Testis (tissue), 3 donors: ENCODE measurements around the gene CDC27. TPM values are rescaled to one million over a fixed set of nuclear protein-coding genes. Genes with fewer than 3 reads are reported as not detected.
"Not testable (repeated sequence)": the region's sequence is repeated elsewhere in the genome, so short reads cannot be mapped to it uniquely, and the experiment has no call there.

Source experiments
- DNase-seq: peaks from one replicate; pipeline ENCODE4 v3.0.0-alpha.2; 2019
- H3K27ac ChIP-seq, 2 donors: fragments of 200-600 bp; sonication (generic); one replicate each; pipeline ENCODE4 v1.5.1; 2019
- H3K27me3 ChIP-seq: fragments of 200-600 bp; sonication (generic); one replicate; pipeline ENCODE4 v1.5.1; 2019
- H3K36me3 ChIP-seq: fragments of 200-600 bp; sonication (generic); one replicate; pipeline ENCODE4 v1.5.1; 2017; ENCODE audit warnings: low read depth; ENCODE audit errors: missing control alignments
- H3K4me1 ChIP-seq: fragments of 200-600 bp; sonication (generic); one replicate; pipeline ENCODE4 v1.5.1; 2019
- H3K4me3 ChIP-seq, 2 donors: fragments of 200-600 bp; sonication (generic); one replicate each; pipeline ENCODE4 v1.5.1; 2017 to 2019
- H3K9me3 ChIP-seq: fragments of 200-600 bp; sonication (generic); one replicate; pipeline ENCODE4 v1.5.1; 2017
- POLR2A ChIP-seq: fragments of 450-650 bp; IDR thresholded peaks from one replicate; pipeline ENCODE4 v1.6.1; 2017; ENCODE audit warnings: antibody characterized with exemption, mild to moderate bottlenecking, moderate library complexity
- WGBS, 2 donors: methylation state at CpG; one replicate each; pipeline ENCODE4 v1.1.5; 2018; 5-methylcytosine and 5-hydroxymethylcytosine counted together
- intact Hi-C: fragments of 100-400 bp; cut with DNase I; formaldehyde crosslinking; loops from one replicate; pipeline ENCODE4 v1.15.1; 2023; ENCODE audit warnings: low total_unique reads
- polyA plus RNA-seq: library from polyadenylated mRNA; stranded (reverse); fragments of 350-450 nt; fragmentation: Illumina TruSeq; extraction: RNeasy Lipid Tissue Mini Kit (QIAGEN cat#74804); gene quantifications from one replicate; pipeline ENCODE4 v1.2.3, GENCODE V29; 2014; ENCODE audit warnings: low read depth, low replicate concordance; ENCODE audit not compliant: insufficient read depth
- total RNA-seq, 2 donors: library from RNA; depleted of rRNA; stranded (reverse); fragments of >200 nt; gene quantifications; one replicate each; pipeline ENCODE4 v1.2.3, GENCODE V29; 2016
- TF ChIP-seq, protein P1 (sequence below), 3 experiments: fragments of 450-650 bp in 2 of 3; fragments of 200-600 bp in 1 of 3; sonication (generic) in 1 of 3; IDR thresholded peaks; one replicate each; pipeline ENCODE4 v1.5.1; 2016 to 2019; ENCODE audit warnings: antibody characterized with exemption in 3 of 3, mild to moderate bottlenecking in 2 of 3, moderate library complexity in 1 of 3

The CDC27 gene
- total and polyA plus RNA-seq, 3 donors from 2014 or later, result 74.6 to 99.8 (median 85.8) TPM

DNA sequence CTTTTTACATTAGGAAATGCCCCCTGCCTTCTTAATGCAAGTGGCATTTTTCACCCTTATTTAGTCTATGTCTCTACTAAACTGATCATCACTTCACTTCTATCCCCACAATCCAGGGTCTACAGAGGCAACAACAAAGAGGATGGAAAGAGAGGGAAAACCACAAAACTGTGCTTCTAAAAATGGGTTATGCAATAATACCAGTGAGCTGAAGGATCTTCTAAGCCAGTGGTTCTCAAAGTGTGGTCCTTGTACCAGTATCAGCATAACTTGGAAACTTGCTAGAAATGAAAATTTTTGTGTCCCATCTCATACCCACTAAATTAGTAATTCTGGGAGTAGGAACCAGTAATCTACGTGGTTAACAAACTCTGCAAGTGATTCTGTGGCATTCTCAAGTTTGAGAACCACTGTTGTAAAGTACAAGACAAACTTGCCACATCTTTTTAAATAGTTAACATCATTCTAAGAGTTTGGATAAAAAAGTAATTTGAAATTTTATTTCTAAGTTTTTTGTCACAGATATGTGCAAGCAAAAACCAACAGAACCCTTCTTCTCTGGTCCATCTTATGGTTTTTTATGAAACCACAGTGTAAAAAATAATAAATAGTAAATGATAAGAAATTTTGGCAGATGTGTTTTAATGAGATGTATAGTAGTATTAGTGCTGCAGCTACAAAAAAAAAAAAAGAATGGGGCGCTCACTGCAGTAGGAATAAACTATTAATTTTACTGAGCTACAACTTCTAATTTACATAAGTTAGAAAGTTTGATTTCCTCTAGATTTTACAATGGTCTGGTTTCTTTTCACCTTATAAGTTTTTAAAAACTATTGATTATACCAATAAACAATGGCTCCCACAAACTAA, 16.2 kb downstream of the CDC27 start:
- H3K27ac ChIP-seq, result no peak overlapping the region
- 91 to 95% methylated on average over 2 of the region's 2 CpGs for WGBS, 2 donors

DNA sequence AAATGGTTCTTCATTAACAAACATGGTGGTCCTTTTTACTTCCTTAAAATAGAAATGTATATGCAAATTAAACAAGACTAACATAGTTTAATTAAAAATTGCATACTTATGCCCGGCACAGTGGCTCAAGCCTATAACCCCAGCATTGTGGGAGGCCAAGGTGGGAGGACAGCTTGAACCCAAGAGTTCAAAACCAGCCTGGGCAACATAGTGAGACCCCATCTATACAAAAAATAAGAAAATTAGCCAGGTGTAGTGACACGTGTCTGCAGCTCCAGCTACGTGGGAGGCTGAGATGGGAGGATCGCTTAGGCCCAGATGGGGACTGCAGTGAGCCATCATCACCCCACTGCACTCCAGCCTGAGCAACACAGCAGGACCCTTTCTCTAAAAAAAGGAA, 18.4 kb downstream of the CDC27 start:
- 83 to 92% methylated on average over 4 of the region's 4 CpGs for WGBS, 2 donors
- no peaks in the 10 kb centered on the region for H3K27me3 ChIP-seq
- intact Hi-C loops, result no loop called here
- no peak overlapping the region for H3K27ac ChIP-seq
- no peaks in the 10 kb centered on the region for H3K4me1 ChIP-seq
- DNase-seq, result no peak
- TF ChIP-seq, protein P1, sequence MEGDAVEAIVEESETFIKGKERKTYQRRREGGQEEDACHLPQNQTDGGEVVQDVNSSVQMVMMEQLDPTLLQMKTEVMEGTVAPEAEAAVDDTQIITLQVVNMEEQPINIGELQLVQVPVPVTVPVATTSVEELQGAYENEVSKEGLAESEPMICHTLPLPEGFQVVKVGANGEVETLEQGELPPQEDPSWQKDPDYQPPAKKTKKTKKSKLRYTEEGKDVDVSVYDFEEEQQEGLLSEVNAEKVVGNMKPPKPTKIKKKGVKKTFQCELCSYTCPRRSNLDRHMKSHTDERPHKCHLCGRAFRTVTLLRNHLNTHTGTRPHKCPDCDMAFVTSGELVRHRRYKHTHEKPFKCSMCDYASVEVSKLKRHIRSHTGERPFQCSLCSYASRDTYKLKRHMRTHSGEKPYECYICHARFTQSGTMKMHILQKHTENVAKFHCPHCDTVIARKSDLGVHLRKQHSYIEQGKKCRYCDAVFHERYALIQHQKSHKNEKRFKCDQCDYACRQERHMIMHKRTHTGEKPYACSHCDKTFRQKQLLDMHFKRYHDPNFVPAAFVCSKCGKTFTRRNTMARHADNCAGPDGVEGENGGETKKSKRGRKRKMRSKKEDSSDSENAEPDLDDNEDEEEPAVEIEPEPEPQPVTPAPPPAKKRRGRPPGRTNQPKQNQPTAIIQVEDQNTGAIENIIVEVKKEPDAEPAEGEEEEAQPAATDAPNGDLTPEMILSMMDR (IDR thresholded peaks at IDR 0.05), result no peak
- no peak for TF ChIP-seq POLR2A
- H3K9me3 ChIP-seq, result no peaks in the 10 kb centered on the region
- no peaks in the 10 kb centered on the region for H3K36me3 ChIP-seq
- no peak overlapping the region for H3K4me3 ChIP-seq

More for the DNA sequence above, 16.2 kb downstream of the CDC27 start:
- no peak for TF ChIP-seq POLR2A
- TF ChIP-seq, protein P1 (IDR thresholded peaks at IDR 0.05), result no peak
- Histone ChIP-seq H3K9me3 (no peaks in the 10 kb centered on the region), H3K36me3 (no peaks in the 10 kb centered on the region), H3K27me3 (no peaks in the 10 kb centered on the region), H3K4me1 (peaks cover 3% of the 10 kb centered on the region), H3K4me3 (no peak overlapping the region)
- intact Hi-C loops, result no loop called here
- DNase-seq, result no peak

DNA sequence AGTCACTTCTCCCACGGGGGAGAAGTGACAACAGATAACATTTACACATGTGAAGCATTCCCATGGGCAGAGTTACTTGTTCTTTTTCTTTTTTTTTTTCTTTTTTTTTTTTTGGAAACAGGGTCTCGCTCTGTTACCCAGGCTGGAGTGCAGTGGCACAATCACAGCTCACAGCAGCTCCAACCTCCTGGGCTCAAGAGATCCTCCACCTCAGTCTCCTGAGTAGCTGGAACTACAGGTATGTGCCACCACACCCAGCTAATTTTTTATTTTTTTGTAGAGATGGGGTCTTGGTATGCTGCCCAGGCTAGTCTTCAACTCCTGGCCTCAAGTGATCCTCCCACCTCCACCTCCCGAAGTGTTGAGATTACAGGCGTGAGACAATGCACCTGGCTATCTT, 20.2 kb downstream of the CDC27 start:
- H3K4me3 ChIP-seq, intact Hi-C loops, H3K27me3 ChIP-seq, DNase-seq, H3K27ac ChIP-seq, H3K36me3 ChIP-seq, H3K4me1 ChIP-seq, H3K9me3 ChIP-seq: not testable (repeated sequence)
- 82 to 84% methylated on average over 4 of the region's 4 CpGs for WGBS, 2 donors

DNA sequence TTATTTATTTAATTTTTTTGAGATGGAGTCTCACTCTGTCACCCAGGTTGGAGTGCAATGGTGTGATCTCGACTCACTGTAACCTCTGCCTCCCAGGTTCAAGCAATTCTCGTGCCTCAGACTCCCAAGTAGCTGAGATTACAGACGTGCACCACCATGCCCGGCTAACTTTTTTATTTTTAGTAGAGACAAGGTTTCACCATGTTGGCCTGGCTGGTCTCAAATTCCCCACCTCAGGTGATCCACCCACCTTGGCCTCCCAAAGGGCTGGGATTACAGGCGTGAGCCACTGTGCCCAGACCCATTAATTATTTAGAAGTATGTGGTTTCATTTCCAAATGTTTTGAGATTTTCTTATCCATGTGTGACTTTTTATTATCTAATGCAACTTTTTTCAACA, 22.2 kb downstream of the CDC27 start:
- intact Hi-C loops, DNase-seq, H3K4me3 ChIP-seq, H3K27ac ChIP-seq, H3K27me3 ChIP-seq, H3K9me3 ChIP-seq, H3K36me3 ChIP-seq, H3K4me1 ChIP-seq: not testable (repeated sequence)
- WGBS, 2 donors, result 88 to 93% methylated on average over 5 of the region's 5 CpGs

DNA sequence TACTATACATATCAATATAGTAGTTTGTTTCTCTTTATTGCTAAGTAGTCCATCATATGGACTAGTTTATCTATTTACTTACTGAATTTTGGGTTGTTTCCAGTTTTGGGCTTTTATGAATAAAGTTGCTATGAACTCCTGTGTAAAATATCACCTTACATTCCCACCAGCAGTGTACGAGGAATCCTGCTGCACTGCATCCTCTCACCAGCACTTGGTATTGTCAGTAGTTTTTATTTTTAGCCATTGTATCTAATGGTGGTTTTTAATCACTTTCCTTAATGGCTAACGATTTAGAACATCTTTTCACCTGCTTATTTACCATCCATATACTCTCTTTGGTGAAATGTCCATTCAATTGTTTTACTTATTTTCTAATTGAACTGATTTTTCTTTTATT, 24.0 kb downstream of the CDC27 start:
- intact Hi-C loops, result no loop called here

More for the DNA sequence above, 24.0 kb downstream of the CDC27 start:
- DNase-seq, result no peak
- Histone ChIP-seq H3K4me1 (no peaks in the 10 kb centered on the region), H3K27ac (no peak overlapping the region), H3K9me3 (no peaks in the 10 kb centered on the region), H3K27me3 (no peaks in the 10 kb centered on the region), H3K4me3 (no peak overlapping the region), H3K36me3 (no peaks in the 10 kb centered on the region)
- 84 to 90% methylated on average over 2 of the region's 2 CpGs for WGBS, 2 donors
- TF ChIP-seq, protein P1 (IDR thresholded peaks at IDR 0.05), result no peak
